Muscle layer of colon (tissue), 2 donors: ENCODE measurements around the gene SLC12A8.

ENCODE experiments used
- H3K27ac ChIP-seq: one replicate; pipeline ENCODE4 v1.7.0; 2013; ENCODE audit warnings: low read depth, mild to moderate bottlenecking, low read length, moderate library complexity
- H3K27me3 ChIP-seq, 2 donors: one replicate each; pipeline ENCODE4 v1.7.0; 2013; ENCODE audit warnings: low read length in 2 of 2, mild to moderate bottlenecking in 2 of 2; ENCODE audit not compliant: insufficient read depth in 2 of 2, control insufficient read depth in 1 of 2
- H3K36me3 ChIP-seq: one replicate; pipeline ENCODE4 v1.7.0; 2013; ENCODE audit warnings: mild to moderate bottlenecking, low read length; ENCODE audit not compliant: insufficient read depth
- H3K4me1 ChIP-seq: one replicate; pipeline ENCODE4 v1.7.0; 2013; ENCODE audit warnings: mild to moderate bottlenecking, low read length; ENCODE audit not compliant: insufficient read depth
- H3K4me3 ChIP-seq, 2 donors: one replicate each; pipeline ENCODE4 v1.7.0; 2013; ENCODE audit warnings: low read length in 2 of 2, low read depth in 1 of 2, mild to moderate bottlenecking in 1 of 2, moderate library complexity in 1 of 2
- H3K9ac ChIP-seq: one replicate; pipeline ENCODE4 v1.7.0; 2013; ENCODE audit warnings: low read length
- H3K9me3 ChIP-seq: one replicate; pipeline ENCODE4 v1.7.0; 2013; ENCODE audit warnings: mild to moderate bottlenecking, low read length
- donor health status: abdominal sarcoma.
- donor health status: Adenocarcinoma of cecum.

The SLC12A8 gene

GRCh38 chr3:125039131-125040100 lies 173.1 kb downstream of the SLC12A8 start:
- Histone ChIP-seq H3K4me1 (peaks cover 45% of the 10 kb centered on the region), H3K4me3 (no peak overlapping the region), H3K27me3 (no peaks in the 10 kb centered on the region), H3K9ac (no peak overlapping the region), H3K27ac (peak overlapping the region; percentile 29), H3K9me3 (no peaks in the 10 kb centered on the region), H3K36me3 (no peaks in the 10 kb centered on the region)

GRCh38 chr3:125037498-125038150 lies 174.9 kb downstream of the SLC12A8 start:
- Histone ChIP-seq H3K4me3 (no peak overlapping the region), H3K9ac (no peak overlapping the region), H3K36me3 (no peaks in the 10 kb centered on the region), H3K27ac (no peak overlapping the region), H3K9me3 (no peaks in the 10 kb centered on the region), H3K27me3 (no peaks in the 10 kb centered on the region), H3K4me1 (peaks cover 34% of the 10 kb centered on the region)

- H3K36me3 ChIP-seq: no peaks in the 10 kb centered on the region
- H3K4me1 ChIP-seq: peaks cover 22% of the 10 kb centered on the region
- H3K9ac ChIP-seq: no peak overlapping the region
- no peak overlapping the region for H3K4me3 ChIP-seq
- H3K9me3 ChIP-seq: no peaks in the 10 kb centered on the region
- no peaks in the 10 kb centered on the region for H3K27me3 ChIP-seq
- no peak overlapping the region for H3K27ac ChIP-seq
Observed at GRCh38 chr3:125035217-125035616, 177.3 kb downstream of the SLC12A8 start.

GRCh38 chr3:125033616-125034015 lies 178.9 kb downstream of the SLC12A8 start:
- Histone ChIP-seq H3K9ac (no peak overlapping the region), H3K36me3 (peaks cover 10% of the 10 kb centered on the region), H3K4me3 (no peak overlapping the region), H3K9me3 (no peaks in the 10 kb centered on the region), H3K4me1 (peaks cover 10% of the 10 kb centered on the region), H3K27me3 (no peaks in the 10 kb centered on the region), H3K27ac (no peak overlapping the region)

- H3K9me3 ChIP-seq: no peaks in the 10 kb centered on the region
- peaks cover 10% of the 10 kb centered on the region for H3K4me1 ChIP-seq
- no peak overlapping the region for H3K27ac ChIP-seq
- no peak overlapping the region for H3K4me3 ChIP-seq
- H3K27me3 ChIP-seq: no peaks in the 10 kb centered on the region
- H3K36me3 ChIP-seq: peaks cover 15% of the 10 kb centered on the region
- no peak overlapping the region for H3K9ac ChIP-seq
Observed at GRCh38 chr3:125033135-125033534, 179.4 kb downstream of the SLC12A8 start.

- no peak overlapping the region for H3K9ac ChIP-seq
- H3K27me3 ChIP-seq: no peaks in the 10 kb centered on the region
- H3K9me3 ChIP-seq: no peaks in the 10 kb centered on the region
- no peak overlapping the region for H3K27ac ChIP-seq
- no peak overlapping the region for H3K4me3 ChIP-seq
- peaks cover 10% of the 10 kb centered on the region for H3K4me1 ChIP-seq
- H3K36me3 ChIP-seq: peaks cover 19% of the 10 kb centered on the region
Observed at GRCh38 chr3:125032683-125033082, 179.9 kb downstream of the SLC12A8 start.
